Stimulated activated CD8-positive, alpha-beta memory T cell treated with anti-CD3 and anti-CD28 coated beads, Interleukin-15, amount 100 ng/mL, for 24 hours (primary cell): ENCODE results near the gene RNASE8.

Experiments used
- DNase-seq: peaks from one replicate; pipeline ENCODE4 v3.0.0-alpha.2; 2020; ENCODE audit warnings: low read depth

RNASE8 gene

GRCh38 chr14:21053184-21054122 is 4.2 kb upstream of the RNASE8 start:
- no peak for DNase-seq

DNA sequence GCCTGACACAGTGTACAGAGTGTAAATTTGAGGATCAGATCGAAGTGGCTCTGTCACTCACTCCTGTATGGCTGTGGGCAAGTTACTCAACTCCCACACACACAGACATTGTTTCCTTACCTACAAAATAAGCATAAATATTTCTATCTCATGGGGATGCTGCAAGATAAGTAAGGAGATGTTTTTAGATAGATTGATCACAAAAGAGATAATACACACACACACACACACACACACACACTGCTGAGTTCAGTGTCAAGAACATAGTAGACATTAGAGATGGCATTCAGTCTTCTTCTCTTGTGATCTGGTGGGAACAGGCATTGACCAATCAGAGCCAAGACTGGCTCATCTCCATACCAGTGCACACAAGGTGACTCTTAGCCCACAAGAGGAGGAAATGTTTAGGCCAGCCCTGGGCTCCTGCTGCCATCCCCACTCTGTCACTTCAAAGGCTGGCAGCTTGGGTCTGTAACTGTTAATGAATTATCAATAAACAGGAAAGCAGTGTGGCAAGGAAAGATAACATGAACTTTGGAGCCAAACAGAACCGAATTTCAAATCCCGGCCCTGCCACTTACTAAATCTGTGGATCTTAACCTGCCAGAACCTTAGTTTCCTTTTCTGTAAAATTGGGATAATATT is 3.4 kb upstream of the RNASE8 start:
- DNase-seq: no peak

- no peak for DNase-seq
Measured at GRCh38 chr14:21054768-21055145, 2.9 kb upstream of the RNASE8 start.

GRCh38 chr14:21055432-21056117 is 2.0 kb upstream of the RNASE8 start:
- DNase-seq: no peak

- DNase-seq: no peak
Measured at GRCh38 chr14:21056520-21057163, 980 bp upstream of the RNASE8 start.

GRCh38 chr14:21058903-21059302 is 1.3 kb downstream of the RNASE8 start:
- DNase-seq: no peak

- DNase-seq: no peak
Measured at GRCh38 chr14:21059842-21060613, 2.4 kb downstream of the RNASE8 start.

DNA sequence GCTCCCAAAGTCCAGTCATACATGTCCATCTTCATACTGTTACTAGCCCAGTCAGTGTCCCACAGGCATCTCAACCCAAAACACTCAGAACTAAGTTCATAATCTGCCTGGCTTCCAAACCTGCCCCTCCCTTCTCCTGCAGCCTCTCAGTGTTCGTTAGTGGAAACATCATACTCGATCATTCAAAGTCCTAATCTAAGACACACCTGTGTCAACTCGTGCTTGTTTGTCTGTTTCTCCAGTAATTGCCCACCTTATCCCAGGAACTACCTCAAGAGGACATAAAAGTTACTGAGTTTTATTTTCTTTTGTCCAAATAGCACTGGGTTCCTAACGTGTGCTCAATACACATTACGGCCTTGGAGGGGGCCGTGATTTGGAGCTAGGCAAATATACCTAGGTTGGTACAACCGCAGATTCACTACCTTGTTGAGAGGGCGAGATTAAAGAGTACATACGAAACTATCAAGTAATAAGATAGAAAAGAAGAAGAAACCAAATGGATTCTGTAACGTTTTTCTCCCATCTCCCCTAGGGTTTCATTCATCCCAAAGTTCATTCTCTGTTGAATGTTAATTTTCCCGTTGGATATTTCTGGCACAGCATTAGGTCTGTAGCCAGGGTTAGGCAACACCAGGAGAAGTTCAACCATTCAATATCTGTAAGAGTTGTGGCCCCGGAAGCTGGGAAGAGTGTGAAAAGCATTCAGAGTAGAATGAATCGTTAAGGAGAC is 3.2 kb downstream of the RNASE8 start:
- DNase-seq: no peak

- no peak for DNase-seq
Measured at GRCh38 chr14:21061347-21061668, 3.7 kb downstream of the RNASE8 start.

GRCh38 chr14:21063479-21063878 is 5.9 kb downstream of the RNASE8 start:
- DNase-seq: no peak

DNA sequence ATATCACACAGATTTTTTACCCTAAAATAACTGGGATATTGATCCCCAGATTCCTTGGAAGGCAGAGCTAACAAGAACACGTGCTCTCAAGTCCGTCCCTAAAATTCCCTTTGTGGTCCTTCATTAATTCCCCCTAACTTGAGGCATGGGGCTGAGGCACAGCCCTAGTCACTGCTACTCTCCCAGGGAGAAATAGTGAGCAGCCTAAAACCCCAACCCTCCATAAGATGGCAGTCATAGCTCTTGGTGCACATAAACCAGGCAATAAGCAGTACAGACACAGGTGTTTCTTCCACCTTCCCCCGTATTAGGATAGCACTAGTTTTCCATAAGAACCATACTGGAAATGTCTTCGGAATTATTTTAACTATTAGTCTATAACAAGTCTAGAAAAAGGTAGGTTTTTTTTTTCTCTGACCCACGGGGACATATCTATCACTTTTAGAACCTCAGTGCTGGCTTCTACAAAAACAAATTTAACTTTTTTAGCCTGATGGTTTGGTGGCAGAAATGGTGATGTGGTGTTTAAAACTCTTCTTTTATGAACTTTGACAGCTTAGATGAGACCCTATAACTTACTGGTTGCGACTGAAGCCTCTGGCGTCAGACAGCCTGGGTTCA is 9.4 kb downstream of the RNASE8 start:
- no peak for DNase-seq

DNA sequence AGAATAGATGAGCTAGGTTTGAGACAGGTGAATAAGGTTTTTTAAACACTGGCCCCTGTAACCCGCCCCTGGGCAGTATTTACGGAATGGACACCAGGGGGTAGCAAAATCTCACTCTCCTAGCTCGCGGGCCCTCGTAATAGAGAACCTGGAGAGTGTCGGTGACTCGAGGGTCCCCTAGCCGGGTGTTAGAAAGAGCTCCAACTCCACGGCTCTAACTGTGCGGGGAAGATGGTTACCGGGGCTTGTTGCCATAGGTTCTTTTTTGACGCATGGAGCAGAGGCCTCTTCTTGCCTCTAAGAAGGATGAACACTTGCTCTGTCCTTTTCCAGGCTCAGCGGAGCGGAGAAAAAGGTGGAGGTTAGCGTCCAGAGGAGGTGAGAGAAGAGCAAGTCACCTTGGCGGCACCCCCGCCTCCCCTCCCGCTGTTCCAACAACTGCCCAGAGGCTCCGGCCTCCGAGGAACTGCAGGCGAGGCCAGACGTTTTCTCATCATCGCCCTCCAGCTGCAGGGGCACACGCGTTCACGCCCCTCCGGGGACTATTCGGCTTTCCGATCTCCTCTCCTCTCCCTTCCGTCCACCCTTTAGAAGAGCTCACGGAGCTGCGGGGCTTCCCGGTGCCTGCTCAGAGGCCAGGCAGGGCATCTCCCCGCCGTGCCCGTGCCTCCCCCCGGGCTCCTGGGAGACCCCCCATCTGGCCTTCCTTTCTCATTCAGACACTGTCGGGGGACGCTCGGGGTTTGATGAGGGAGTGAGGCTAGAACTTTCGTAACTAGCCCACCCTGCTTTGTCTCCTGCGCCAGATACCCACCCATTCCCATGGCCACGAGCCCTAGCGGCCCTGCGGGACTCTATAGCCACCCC is 11.1 kb downstream of the RNASE8 start:
- no peak for DNase-seq

DNA sequence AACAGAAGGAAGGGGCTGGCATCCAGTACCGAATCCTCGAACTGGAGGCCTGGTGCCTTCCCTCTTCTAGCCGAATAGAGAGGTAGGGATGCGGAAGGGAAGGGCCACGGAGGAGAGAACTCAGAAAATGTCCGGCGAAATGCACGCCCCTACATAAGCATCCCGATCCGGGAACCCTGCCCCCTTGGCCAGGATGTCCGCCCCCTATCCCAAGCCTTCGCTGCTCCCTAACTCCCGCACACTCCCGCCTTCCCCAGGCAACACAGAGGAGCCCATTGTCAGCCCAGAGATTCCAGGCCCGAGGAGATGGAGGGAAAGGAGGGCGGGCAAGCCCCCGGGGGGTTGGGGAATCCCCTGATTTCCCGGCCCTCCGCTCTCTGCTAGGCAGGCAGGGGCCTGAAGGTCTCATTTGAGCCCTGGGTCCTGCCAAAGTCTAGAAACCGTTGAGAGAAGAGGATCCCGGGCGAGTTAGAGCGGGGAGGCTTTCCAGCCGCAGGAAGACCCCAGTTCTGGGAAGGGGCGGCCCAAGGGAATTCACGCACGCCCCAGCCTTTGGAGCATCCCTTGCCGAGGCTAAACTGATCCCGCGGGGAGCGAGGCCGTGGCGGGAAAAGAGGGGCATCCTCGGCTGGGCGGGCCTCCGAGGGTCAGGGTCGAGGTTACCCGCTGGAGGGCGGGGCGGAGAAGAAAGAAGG is 11.9 kb downstream of the RNASE8 start:
- DNase-seq: no peak

- DNase-seq: no peak
Measured at GRCh38 chr14:21070083-21070609, 12.5 kb downstream of the RNASE8 start, which contains the start of gene ARHGEF40. Gene ARHGEF40, plus strand, starts transcription at chr14:21070304. Its CDS starts 93 bp downstream, at chr14:21070397.

- no peak for DNase-seq
Measured at GRCh38 chr14:21070610-21071224, 13.1 kb downstream of the RNASE8 start.

GRCh38 chr14:21071225-21072030 is 13.8 kb downstream of the RNASE8 start:
- no peak for DNase-seq

- DNase-seq: no peak
Measured at GRCh38 chr14:21072031-21072473, 14.4 kb downstream of the RNASE8 start.
